ENCODE measurements around the gene LY86.
"Not testable (repeated sequence)": the region's sequence is repeated elsewhere in the genome, so short reads cannot be mapped to it uniquely, and the experiment has no call there.

The LY86 gene

DNA sequence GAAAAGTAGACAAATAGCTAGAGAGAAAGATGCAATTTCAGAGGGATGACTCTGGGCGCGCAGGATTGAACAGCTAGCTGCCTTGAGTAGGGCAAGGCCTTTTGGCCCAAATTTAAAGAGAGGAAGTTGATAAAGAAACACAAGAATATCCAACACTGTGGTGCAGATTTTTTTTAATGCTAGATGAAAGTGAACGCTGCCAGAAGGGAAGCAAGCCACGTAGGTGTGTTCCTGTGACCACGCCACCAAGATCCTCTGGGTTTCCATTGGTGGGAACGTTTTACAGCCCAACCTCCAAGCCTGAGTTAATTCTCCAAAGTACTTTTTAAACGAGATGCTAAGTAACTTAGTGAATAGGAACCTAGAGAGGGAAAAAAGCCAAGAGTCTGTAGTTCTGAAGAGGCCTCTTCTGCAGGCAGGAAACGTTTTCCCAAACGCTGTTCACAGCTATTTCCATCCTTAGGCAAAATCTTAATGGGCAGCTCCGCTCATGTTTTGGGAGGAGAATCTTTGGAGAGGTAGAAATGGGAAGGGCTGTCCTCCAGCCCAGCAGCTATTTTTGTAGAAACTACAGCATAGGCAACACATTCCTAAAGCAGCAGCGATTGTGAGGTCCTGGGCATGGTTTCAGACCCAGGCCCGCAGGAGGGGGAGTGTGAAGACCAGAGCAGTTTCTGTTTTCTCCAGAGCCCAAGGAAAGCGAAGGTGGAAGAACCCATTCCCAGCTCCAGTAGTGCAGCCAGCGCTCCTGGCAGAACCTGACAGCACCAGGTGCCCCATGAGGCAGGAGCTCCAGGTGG lies 8.2 kb downstream of the LY86 start:
- peak; percentile 40 for DNase-seq

DNA sequence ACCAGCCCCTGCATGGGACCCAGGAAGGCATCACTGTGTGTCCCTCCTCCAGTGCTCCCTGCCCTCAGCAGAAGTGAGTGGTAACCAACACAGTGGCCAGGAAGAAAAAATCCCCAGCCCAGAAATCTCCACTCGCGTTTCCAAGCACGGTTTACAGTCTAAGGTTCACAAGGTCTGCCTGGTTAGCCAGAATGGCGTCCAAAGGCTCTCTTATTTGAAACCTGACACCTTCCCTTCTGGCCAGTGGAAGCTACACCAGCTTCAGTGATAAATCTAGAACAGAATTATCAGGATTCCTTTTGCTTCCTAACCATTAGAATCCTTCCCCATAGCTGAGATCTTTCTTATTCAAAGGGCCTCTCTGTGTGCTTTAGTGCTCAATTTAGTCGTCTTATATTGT lies 9.2 kb downstream of the LY86 start:
- DNase-seq = no peak

DNA sequence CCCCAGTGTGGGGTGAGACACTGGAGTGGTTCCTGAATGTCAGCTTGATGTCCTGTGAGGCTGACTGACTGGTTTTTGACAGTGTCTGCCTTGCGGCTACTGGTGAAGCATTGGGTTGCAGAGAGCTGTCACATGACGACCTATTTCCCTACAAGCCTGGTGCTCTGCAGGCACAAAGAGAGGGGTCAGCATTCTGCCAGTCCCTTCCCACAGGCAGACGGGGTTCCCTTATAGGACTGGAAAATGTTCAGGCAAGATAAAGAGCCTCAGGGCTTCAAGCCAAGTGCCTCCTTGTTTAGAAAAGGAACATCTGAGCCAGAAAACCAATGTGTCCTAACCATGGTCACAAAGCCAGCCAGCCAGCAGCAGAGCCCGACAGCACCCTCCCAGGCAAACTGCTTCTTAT lies 11.0 kb downstream of the LY86 start:
- DNase-seq = no peak

- no peak for DNase-seq
Measured at GRCh38 chr6:6600875-6601274, 12.4 kb downstream of the LY86 start.

DNA sequence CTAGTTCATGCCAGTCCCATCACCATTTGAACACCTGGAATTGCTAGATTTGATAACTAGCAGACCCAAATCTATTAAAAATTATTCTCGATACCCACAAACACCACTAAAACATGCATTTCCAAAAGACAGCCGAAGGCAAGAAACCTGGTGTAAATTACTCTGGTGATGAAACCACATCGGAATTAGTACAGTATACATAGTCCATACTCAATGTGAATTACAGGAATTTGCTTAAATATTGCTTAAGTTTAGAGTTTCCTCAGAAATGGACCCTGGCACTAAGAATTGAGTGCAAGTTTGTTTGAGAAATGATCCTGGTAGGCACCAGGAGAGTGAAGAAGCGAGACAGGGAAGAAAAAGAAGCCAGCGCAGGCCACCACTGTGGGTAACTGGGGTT lies 13.7 kb downstream of the LY86 start:
- no peak for DNase-seq

- DNase-seq = no peak
Measured at GRCh38 chr6:6603317-6603716, 14.8 kb downstream of the LY86 start.

DNA sequence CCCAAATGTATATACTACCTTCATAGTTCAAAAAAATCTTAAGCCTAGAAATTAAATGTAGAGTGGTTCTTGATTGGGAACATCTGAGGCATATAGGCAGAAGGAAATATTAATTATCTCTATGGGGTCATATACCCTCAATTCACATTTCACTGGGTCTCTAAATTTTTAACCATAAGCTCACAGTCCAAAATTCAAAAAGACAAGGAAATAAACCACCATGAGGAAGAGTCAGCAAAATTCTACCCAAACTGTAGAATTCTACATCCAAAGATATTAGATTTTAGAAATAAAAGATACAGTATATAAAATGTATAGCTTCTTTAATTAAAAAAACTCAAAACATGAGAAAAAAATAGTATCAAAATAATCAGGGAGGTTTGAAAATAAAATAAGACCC lies 15.5 kb downstream of the LY86 start:
- no peak for DNase-seq

DNA sequence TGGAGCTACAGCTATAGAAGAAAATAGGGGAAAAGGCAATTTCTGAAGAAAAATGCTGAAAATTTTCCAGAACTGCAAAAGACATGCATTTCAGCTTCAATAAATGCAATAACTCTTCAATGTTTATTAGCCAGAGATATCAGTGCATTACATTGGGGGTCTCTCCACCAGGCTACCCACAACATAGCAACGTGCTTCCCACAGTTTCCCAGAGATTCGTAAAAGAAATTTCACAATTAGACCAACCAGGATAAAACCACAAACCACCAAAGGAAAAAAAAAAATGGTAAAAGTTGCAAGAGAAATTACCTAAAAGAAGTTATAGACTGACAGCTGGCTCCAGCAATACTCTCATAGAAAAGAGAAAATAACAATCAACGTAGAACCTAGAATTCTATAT lies 16.0 kb downstream of the LY86 start:
- peak; percentile 38 for DNase-seq

- DNase-seq = no peak
Measured at GRCh38 chr6:6605873-6606272, 17.4 kb downstream of the LY86 start.

DNA sequence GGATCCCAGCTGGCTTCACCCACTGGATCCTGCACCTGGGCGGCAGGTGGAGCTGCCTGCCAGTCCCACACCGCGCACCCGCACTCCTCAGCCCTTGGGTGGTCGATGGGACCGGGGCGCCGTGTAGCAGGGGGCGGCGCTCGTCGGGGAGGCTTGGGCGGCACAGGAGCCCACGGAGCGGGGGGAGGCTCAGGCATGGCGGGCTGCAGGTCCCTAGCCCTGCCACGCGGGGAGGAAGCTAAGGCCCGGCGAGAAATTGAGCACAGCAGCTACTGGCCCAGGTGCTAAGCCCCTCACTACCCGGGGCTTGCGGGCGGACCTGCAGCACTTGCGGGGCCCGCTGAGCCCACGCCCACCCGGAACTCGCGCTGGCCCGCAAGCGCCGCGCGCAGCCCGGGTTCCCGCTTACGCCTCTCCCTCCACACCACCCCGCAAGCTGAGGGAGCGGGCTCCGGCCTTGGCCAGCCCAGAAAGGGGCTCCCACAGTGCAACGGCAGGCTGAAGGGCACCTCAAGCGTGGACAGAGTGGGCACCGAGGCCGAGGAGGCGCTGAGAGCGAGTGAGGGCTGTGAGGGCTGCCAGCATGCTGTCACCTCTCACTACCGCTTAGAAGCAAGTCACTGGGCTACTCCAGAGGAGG lies 18.0 kb downstream of the LY86 start:
- DNase-seq = not testable (repeated sequence)

DNA sequence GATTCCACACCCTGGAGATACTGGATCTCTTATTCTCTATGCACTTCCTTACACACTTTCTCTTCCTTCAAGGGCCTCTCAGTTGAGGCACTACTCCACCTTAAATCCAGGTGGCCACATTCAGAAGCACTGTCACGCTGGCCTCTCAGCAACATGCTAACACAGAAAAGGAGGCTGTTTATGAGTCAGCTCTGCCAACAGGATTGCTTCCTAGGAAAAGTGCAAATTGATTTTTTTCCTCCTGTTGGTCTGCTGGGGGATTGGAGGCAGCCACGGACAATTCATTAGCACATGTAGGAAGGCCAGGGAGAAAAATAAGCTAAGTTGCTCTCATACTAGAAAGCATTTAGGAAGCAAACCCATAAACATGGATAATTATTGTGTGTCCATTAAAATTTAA lies 20.9 kb downstream of the LY86 start:
- DNase-seq = no peak

- peak; percentile 20 for DNase-seq
Measured at GRCh38 chr6:6610031-6610591, 21.6 kb downstream of the LY86 start.

DNA sequence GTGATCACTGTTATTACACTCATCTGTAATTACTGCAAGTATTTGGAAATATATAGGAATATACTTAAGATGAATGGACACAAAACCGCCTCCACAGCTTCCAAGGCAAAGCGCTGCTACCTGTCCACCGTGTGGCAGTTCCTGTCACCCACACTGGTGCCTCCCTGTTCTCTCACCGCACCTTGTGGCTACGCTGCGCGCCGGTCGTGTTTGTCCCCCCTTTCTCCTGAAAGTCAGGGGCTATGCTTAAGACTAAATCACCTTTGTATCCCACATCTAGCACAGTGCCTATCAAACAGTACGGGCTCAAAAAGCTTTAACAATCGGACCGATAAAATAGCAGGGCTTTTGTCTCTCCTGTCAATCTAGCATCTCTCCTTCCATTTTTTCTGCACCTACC lies 23.0 kb downstream of the LY86 start:
- no peak for DNase-seq

- DNase-seq = no peak
Measured at GRCh38 chr6:6612308-6612707, 23.8 kb downstream of the LY86 start.

- not testable (repeated sequence) for DNase-seq
Measured at GRCh38 chr6:6613103-6613718, 24.7 kb downstream of the LY86 start.

DNA sequence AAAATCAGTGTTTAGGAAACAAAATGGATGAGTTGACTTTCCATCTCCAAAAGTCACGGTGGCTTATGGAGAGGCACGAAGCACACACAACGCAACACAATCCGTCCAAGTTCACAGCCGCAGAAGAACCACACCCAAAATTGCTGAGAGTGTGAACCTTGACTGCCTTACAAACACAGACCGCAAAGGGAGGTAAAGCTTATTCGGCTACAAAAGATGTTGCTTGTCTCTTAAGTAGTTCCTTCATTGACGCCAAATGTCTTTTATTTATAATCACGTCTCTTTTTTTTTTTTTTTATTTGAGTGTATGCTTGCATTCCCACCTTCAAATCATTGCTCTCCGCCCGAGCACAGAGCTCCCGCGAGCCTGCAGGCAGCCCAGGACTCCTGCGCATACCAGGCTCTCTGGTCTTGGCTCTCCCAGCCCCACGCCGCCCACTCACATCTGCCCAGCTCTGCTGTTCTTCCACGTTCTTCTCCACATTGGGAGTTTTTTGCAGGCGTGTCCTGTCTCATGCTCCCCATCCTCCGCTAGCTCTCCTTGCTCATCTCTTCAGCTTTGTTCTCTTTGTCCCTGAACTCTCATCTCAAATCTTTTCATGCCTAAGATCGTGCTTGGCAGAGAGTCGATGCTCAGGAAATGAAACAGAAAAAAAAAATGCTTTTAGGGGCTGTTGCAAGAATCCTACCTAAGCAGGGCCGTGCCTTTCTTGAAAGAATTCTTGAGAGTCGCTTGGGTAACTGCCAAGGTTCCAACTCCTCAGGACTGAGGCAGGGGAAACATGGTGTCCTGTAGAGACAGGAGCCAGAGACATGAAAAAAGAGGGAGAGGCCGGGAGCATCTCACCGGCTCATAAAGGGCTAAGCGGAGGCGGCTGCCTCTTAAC lies 25.8 kb downstream of the LY86 start:
- DNase-seq = no peak

GRCh38 chr6:6614983-6615349 lies 26.4 kb downstream of the LY86 start:
- no peak for DNase-seq

DNA sequence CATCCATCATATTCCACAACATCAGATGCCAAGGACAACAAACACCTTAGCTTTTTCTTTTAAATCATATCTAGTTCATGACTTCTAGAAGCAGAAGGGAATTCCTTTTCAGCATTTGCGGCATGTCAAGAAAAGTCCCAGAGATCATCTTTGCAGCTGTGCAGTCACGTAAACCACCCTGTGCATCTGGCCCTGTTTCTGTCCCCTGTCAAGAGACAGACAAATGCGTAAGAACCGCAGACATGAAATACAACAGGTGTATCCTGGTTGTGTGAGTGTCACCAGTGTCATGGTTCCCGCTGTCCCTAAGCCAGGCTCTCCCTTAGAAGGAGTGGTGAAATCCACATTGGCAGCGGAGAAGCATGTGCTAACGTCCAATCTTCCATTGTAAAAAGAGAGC lies 28.1 kb downstream of the LY86 start:
- DNase-seq = no peak

DNA sequence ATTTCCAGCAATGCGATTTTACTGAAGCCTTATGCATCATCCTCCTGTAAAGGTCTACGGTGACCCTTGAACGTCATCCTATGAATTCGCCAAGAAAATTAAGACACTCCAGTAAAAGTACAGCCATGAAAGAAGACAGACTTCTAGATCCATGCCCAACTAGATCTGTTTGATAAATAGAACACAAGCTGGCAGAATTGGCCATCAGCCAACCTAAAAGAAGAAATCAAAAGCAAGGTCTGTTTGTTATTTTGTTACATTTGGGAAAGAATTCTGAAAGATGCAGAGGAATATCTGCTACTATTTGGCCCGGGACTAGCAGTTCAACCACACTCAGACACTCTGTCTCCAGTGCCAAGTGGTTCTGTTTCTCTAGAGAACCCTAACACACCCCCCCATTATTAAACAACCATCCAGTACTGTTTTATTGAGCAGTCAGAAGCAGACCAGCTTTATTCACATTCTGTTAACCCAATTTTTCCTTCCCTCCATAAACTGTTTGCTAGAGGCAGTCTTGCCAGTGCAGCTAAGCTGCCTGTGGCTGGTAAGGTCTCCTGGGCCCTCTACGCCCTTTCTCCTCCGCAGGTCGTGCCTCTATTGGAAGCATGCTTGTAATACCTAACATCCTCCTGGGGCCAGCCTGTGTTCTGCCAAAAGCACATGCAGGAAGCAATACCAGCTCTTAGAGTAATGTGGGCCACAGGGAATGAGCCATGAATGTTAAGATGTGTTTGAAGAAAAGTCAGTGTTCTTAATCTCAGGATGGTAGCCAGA lies 30.7 kb downstream of the LY86 start:
- DNase-seq = no peak

DNA sequence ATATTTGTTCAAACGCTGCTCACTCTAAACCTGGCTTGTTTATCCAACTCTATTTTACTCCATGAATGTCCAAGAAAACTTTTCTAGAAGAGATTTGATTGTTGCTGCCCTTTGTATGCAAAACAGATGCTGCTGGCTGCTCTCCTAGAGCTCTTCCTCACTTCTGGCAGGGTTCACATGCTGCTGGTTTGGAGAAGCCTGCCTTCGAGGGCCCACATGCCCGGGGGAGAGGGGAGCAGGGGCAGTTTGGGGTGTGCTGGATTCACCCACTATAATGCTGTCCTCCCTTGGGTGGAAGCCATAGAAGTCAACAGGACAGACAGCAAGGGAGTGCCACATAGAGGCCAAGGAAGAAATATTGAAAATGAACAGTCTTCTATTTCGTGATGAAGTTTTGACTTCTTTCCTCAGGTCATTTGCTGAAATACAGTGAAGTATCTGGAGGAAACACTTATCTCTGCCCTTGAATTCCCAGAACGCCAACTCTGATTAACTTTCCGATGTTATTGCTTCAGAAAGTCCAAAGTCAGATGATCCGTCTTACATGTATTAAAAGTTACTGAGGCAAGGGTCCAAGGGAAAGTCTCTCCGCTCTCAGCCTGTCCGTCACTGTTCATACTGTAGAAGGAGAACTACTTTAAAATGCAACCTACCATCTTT lies 32.4 kb downstream of the LY86 start:
- no peak for DNase-seq

DNA sequence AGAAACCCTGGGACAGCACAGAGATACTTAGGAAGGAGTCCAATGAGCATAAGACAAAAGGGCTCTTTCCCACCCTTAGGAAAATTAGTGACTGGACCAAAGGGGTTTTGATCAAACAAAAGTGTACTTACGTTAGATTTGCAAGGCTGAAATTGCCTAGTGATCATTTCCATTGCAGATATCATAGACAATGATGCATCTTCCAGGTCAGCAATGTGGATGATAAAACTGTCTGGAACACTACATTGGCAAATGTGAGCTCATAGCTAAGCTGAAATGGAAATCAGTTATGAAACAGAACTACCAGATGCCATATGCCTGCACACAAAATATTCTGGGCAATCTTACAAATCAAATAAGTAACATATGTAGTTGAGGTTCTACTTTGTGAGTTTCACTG lies 34.0 kb downstream of the LY86 start:
- DNase-seq = no peak

DNA sequence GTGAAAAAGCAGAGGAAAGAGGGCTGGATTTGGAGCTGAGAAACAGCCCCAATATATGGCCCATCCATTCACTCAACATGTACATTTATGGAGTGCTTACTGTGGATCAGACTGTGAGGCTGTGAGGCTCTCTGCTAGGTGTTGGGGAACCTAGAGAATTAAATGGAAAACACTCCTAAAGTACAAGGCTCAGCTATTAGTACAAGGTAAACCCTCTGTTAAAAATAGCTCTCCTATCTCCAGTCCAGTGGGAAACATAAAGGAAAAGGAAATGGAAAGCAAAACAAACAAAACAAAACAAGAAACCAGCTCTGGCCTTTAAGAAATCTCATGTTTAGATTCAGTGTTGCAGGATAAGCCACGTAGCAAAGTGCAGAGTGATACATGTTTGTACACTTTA lies 35.0 kb downstream of the LY86 start:
- DNase-seq = no peak

Measured in hematopoietic multipotent progenitor cell treated with erythropoietin and hydrocortisone succinate and interleukin-3 and kit ligand, for 4 days (in vitro differentiated cells).